HK-2 (cell line): ENCODE data around the gene FGL2.
"Not testable (repeated sequence)": the region's sequence is repeated elsewhere in the genome, so short reads cannot be mapped to it uniquely, and the experiment has no call there.

Experiments used
- DNase-seq: peaks from one replicate; pipeline ENCODE4 v3.0.0-alpha.2; 2018; ENCODE audit not compliant: unreplicated experiment

FGL2 gene

GRCh38 chr7:77157034-77157433 is 42.6 kb downstream of the FGL2 start:
- DNase-seq: not testable (repeated sequence)

GRCh38 chr7:77155601-77156377 is 43.8 kb downstream of the FGL2 start:
- DNase-seq: not testable (repeated sequence)

GRCh38 chr7:77154917-77155464 is 44.6 kb downstream of the FGL2 start:
- DNase-seq: not testable (repeated sequence)

- DNase-seq: not testable (repeated sequence)
Measured at GRCh38 chr7:77152232-77152631, 47.4 kb downstream of the FGL2 start.
